Hepatocyte (in vitro differentiated cells): ENCODE results near the gene SCNM1.

ENCODE experiments used
- EZH2 ChIP-seq: fragments of 200-600 bp; sonication (generic); IDR thresholded peaks from 2 replicates; pipeline ENCODE4 v1.6.1; 2016; ENCODE audit warnings: antibody characterized with exemption, mild to moderate bottlenecking, borderline replicate concordance
- EZH2phosphoT487 ChIP-seq: fragments of 200-600 bp; sonication (generic); IDR thresholded peaks from one replicate; pipeline ENCODE4 v1.6.1; 2018; ENCODE audit warnings: antibody characterized with exemption, mild to moderate bottlenecking, low read depth, moderate library complexity; ENCODE audit not compliant: unreplicated experiment, severe bottlenecking
- TF ChIP-seq, protein P1 (sequence below): fragments of 200-600 bp; sonication (generic); IDR thresholded peaks from 2 replicates; pipeline ENCODE4 v1.5.1; 2016; ENCODE audit warnings: antibody characterized with exemption, mild to moderate bottlenecking; ENCODE audit not compliant: poor library complexity

DNA sequence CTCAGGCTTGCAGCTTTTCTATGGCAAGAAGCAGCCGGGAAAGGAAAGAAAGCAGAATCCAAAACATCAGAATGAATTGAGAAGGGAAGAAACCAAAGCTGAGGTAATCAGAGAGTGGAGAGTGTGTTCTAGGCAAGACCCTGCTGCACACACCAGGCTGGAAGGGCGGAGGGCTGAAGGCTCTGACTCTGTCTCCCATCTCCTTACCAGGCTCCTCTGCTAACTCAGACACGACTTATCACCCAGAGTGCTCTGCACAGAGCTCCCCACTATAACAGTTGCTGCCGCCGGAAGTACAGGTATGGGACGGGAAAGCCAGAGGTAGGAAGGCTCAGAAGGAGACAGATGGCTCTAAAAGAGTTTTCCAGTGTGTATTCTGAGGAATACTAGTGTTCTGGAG lies 1.2 kb downstream of the SCNM1 start:
- TF ChIP-seq, protein P1, sequence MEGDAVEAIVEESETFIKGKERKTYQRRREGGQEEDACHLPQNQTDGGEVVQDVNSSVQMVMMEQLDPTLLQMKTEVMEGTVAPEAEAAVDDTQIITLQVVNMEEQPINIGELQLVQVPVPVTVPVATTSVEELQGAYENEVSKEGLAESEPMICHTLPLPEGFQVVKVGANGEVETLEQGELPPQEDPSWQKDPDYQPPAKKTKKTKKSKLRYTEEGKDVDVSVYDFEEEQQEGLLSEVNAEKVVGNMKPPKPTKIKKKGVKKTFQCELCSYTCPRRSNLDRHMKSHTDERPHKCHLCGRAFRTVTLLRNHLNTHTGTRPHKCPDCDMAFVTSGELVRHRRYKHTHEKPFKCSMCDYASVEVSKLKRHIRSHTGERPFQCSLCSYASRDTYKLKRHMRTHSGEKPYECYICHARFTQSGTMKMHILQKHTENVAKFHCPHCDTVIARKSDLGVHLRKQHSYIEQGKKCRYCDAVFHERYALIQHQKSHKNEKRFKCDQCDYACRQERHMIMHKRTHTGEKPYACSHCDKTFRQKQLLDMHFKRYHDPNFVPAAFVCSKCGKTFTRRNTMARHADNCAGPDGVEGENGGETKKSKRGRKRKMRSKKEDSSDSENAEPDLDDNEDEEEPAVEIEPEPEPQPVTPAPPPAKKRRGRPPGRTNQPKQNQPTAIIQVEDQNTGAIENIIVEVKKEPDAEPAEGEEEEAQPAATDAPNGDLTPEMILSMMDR = no peak
- TF ChIP-seq EZH2 (no peak), EZH2phosphoT487 (no peak)
